Stimulated activated CD8-positive, alpha-beta memory T cell treated with anti-CD3 and anti-CD28 coated beads, Interleukin-15, amount 100 ng/mL, for 4 hours (primary cell): ENCODE measurements around the gene PDCD4.
A peak's percentile ranks its signal among the peaks of the same experiment; 100 is the strongest.

Experiments used
- DNase-seq, 2 donors: peaks; one replicate each; pipeline ENCODE4 v3.0.0-alpha.2; 2020; ENCODE audit warnings: low read depth in 2 of 2

The PDCD4 gene

DNA sequence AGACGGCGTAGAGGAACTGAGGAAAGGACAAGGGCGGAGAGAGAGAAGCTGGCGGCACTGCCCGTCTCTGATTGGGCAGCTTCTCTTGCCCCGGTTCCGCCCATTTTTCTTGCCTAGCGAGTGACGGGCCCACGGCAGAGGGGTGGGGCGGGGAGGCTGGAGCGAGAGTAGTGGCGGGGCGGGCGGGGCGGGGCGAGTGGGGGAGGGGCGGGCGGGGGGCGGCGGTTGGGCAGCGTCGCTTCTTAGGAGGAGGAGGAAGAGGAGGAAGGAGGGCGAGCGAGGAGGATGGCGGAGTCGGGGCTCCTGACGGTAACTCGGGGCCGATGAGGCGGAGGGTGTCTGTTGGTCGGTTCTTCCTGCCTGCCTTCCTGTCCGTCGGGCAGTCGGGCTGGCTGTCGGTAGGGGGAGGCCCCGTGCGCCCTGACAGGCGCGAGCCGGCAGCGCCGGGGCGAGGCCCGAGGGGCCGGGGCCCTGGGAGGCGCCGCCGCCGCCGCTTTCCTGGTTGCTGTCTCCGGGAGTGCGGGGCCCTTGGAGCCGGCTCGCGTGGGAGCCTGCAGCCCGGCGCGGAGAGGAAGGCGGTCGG is 47.7 kb downstream of the PDCD4 start, which contains the start of gene SHOC2:
Gene SHOC2, plus strand, starts transcription at position 256 of the 583 bp plus-strand sequence. CDS start 44,755 bp downstream, outside the sequence.
- peak; percentile 97 to 99 for DNase-seq

DNA sequence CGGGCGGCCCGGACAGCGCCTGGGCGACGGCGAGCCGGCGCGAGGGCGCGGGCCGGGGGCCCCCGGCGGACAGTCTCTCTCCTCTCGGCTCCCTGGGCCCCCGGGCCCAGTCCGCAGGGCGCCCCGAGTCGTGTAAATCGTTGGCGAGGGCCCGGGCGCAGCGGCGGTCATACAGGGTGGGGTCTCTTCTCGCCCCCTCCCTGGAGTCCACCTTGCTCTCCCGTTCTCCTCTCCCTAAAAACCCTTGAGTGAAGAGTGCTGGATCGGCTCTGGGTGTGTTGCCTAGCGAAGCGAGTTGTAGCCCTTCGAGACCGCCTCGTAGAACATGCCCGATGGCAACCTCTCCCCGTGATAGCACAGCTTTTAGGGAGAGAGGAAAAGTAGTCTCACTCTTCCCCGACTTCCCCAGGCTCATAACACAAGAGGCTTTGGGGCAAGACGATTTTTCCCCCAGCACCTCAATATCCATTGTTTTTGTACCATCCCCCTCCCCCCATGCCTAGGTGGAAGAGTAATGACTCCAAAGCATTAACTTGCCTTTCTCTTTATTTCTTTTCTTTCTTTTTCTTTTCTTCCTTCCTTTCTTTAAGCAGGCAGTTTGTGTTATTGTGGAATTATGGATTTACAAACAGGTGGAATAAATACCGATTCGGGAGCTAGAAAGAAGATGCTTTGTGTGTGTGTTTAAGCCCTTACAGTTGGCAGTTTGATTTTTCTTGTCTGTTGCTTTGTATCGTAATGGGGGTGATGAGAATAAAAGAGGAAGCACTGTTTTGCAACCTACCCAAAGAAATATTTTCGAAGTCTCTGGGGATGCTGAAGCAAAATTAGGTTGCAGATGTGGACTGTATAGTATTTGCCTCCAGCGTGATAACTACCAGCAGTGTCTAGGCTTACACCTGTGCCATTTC is 48.5 kb downstream of the PDCD4 start:
- DNase-seq, result no peak

DNA sequence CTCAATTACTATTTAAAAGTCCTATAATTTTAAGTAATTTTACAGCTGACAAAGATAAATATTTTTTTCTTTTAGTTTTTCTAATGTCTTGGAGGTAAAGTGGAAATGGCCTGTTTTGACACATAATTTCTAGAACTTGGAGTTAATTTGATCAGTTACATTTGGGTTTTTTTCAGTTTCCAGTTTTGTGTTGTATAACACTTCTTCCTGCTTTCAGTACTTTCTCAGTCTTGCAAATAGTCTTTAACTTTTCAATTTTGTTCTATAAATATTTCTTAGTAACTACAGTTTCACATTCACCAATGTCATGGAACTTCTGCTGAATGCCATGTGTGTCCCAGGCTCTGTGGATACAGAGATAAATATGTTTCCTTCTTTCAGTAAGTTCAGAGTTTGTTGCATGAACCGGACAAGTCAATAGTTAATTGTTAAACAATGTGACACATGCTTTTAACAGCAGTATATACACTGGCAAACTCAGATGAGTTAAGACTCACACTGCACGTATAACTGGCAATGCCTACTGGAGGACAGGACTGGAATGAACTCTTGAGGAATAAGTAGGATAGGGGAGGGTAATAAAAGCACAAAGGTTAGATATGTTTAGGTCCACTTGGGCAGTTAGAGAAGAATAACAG is 52.2 kb downstream of the PDCD4 start:
- DNase-seq, result no peak

DNA sequence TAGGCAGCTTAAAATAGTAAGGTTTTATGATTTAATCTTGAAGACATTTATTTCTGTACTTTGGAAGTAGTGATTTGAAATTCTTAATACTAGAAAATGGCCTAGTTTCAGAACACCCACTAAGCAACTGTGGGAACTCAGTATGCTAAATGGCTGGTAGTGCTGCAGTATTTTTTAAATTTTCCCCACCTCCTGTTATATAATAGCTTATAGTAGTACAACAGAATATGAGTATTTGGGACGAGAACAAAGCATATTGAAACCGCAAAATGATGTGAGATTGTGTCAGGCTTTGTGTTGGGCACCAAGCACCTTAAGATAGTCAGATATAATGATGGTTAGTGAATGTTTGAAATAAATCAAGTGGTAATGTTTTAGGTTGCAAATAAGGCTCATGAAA is 55.7 kb downstream of the PDCD4 start:
- no peak for DNase-seq

DNA sequence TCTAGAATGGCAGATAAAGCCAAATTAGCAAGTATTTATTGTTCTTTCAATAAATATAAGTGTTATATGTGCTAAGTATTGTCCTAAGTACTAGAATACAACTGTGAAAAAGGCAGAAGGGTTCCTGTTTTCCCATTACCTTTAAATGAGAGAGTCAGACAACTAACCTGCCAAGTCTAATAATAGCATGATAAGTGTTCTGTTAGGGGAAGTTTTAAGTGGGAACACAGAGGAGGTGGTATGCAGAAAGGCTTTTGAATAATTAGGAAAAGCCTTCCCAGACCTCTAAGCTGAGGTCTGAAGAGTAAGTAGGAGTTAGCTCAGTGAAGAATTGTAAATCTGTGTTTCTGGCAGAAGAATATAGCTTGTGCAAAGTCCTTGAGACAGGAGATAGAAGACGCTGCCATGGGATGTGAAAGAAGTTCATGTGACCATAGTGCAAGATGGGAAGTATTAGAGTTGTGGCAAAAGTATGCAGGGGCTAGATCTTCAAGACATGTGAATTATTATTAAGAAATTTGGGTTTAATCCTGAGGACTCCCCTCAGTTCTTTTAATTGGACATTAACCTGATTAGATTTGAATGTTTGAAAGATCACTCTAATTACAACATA is 60.1 kb downstream of the PDCD4 start:
- no peak for DNase-seq

DNA sequence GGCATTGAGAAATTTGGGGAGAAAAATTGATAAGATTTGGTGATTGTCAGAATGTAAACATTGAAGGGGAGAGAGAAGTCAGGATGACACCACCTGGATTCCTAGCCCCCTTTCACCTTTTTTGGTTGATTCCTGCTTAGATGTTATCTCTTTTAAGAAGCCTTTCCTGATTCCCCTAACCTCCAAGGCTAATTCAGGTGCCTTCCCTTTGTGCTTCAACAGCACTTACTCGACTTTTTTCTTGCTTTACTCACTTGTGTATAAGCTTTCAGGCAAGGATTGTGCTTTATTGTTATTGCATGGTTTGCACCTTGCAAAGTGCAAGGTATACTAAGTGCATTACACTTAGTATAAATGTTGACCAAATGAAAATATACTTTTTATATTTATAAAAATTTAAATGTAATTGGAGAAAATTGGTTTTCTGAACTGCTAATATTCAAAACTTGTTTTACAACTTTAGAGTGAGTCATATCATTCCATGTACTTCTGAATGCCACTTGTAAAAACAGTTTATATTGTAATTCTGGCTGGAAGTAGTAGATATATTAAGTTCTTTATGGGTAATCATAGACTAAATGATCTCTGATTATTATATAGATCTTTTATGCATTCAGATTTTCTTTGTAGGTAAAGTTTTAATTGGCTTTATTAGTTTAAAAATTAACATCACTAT is 60.9 kb downstream of the PDCD4 start:
- DNase-seq, result no peak

DNA sequence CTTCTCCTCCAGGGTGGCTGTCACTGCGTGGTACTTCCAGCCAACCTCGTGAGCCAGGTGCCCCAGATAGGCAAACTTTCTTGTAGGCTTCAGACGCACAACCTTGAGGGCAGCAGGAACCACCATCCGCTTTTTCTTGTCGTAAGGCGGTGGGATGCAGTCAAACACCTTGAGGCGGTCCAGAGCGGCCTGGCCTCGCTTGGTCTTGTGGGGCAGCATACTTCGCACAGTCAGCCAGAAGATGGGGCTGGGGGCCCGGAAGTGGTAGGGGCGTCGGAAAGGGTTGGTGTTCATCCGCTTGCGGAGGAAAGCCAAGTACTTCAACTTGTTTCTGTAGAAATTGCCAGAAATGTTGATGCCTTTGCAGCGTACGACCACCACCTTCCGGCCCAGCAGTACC is 65.0 kb downstream of the PDCD4 start:
- no peak for DNase-seq

DNA sequence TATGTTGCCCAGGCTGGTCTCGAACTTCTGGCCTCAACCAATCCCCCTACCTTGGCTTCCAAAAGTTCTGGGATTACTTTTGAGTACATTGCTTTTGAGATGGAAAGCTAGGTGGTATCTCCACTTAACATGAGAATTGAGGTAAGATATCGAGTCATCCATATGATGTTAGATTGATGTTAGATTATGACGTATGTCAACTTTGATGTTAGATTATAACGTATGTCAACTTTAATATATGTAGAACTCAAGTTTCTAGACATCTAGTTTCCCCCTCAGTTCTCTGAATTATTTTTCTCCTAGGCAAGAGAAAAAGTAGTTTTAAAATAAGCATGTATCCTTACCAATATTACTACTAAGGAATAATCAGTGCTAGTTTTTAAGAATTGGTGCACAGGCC is 67.7 kb downstream of the PDCD4 start:
- no peak for DNase-seq

DNA sequence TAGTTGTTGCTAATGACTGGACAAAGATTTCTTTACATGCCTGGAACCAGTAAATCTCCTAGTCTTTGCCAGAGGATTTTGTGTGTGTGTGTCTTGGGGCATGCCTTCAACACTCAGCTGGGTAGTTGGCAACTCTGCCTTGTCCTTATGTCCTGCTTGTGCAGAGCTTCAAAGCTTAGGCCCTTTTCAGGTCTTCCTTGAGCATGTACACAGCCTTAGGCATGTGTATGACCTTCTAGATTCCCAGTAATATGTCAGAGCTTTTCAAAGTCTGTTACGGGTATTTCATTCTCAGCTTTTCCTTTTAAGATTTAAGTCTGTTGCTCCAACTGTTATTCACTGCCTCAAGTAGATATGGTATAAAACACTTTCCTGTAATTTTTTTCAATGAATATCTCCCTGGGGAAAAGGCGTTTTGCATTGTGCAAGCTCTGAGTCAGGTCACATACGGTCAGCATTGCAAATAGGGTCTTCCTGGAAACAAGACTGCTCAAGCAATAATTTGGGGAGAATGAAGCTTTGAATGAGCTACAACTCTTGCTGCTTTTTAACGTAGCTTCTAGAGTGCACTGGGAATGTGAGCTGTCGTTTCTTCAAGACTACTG is 73.2 kb downstream of the PDCD4 start:
- no peak for DNase-seq

DNA sequence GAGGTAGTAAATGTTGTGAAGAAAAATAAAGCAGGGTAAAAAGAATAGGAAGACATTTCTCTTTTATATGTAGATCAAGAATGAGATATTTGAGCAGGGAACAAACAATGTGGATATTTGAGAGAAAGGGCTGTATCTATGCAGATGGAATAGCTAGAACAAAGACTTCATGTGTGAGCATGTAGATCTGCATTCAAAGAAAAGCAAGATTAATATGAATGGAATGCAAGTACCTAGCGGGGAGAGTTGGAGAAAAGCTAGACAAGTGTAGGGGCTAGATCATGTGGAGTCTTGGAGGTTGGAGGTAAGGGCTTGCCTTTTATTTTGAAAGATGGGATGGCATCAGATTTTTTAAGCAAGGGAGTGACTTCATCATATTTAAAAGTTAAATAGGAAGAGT is 74.8 kb downstream of the PDCD4 start:
- DNase-seq, result no peak

DNA sequence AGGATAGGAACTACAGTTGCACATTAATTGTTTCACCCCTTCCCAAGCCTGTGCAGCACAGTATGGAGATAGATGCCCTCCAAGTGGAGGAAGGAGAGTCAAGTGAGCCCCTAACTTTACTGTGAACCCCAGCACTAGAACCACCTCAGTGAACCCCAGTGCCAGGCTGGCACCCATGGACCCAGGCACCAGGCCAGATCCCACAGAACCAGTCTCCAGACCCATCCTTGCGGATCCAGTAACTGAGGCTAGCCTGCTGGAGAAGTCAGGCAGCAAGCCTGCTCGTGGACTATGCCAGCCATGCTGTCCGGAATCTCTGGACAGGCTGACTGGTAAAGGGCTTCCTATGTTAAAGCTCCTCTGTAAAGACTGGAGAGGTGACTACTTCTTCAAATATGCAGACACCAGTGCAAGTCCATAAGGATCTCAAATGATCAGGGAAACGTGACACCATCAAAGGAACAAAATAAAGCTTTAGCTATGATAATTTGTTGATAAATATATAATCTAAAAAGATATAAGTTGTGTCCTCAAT is 75.4 kb downstream of the PDCD4 start:
- DNase-seq, result no peak
